Uterus (tissue), 2 donors: Measurements from ENCODE around the gene ST8SIA6.

Experiments
- CTCF ChIP-seq, 4 experiments: fragments of 200-600 bp in 2 of 4; fragments of 450-650 bp in 2 of 4; sonication (generic) in 2 of 4; IDR thresholded peaks; one replicate each; pipeline ENCODE4 v1.5.1; 2016 to 2019; ENCODE audit warnings: antibody characterized with exemption in 4 of 4, mild to moderate bottlenecking in 2 of 4, moderate library complexity in 1 of 4
- POLR2A ChIP-seq, 2 donors: fragments of 450-650 bp; IDR thresholded peaks; one replicate each; pipeline ENCODE4 v1.6.1; 2016; ENCODE audit warnings: antibody characterized with exemption in 2 of 2, mild to moderate bottlenecking in 1 of 2, moderate library complexity in 1 of 2

DNA sequence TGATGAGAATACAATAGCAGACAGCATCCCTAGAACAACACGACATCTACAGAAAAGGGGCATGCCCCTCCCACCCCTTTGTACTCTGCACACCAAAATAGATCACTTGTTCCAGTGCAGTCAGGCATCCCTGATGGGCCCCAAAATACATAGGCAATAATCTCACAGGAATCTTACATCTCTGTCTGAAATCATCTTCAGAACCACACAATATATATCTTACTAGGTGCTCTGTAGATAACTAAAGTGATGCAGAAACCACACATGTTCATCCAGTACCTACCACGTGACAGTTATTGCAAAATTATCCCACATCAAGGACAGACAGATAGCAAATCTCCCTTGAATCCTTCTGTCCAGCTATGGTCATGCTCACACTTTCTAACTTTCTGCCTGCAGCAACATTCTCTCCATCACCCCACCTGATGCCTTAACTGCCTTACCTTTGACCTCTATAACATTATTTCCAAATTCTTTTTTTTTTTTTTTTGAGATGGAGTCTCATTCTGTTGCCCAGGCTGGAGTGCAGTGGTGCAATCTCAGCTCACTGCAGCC lies 30.7 kb downstream of the ST8SIA6 start:
- TF ChIP-seq CTCF (IDR thresholded peaks at IDR 0.05): no peak
- no peak for TF ChIP-seq POLR2A (IDR thresholded peaks at IDR 0.05)
